ENCODE measurements around the gene DCUN1D3. TPM values are rescaled to one million over a fixed set of nuclear protein-coding genes. Genes with fewer than 3 reads are reported as not detected.

The DCUN1D3 gene
- total RNA-seq, 1 donor from 2014 or later = 12.0 TPM

DNA sequence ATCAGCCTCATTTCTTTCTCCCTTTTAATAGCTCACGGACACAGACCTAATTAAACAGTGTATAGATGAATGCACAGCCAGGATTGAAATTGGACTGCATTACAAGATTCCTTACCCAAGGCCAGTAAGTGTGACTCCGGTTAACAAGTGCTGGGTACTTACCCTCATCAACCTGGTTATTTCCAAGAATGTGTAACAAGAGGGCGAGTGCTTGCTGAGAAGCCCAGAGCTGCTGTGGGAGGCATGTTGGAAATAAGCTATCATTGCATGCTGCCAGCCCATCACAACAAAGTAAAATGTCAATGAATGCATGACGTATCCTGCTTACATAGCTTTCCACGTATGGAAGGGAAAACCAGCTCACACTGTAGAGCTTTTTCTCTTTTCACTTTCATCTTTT, 19.9 kb upstream of the DCUN1D3 start:
- intact Hi-C loops (cut with micrococcal nuclease) = no loop called here

DNA sequence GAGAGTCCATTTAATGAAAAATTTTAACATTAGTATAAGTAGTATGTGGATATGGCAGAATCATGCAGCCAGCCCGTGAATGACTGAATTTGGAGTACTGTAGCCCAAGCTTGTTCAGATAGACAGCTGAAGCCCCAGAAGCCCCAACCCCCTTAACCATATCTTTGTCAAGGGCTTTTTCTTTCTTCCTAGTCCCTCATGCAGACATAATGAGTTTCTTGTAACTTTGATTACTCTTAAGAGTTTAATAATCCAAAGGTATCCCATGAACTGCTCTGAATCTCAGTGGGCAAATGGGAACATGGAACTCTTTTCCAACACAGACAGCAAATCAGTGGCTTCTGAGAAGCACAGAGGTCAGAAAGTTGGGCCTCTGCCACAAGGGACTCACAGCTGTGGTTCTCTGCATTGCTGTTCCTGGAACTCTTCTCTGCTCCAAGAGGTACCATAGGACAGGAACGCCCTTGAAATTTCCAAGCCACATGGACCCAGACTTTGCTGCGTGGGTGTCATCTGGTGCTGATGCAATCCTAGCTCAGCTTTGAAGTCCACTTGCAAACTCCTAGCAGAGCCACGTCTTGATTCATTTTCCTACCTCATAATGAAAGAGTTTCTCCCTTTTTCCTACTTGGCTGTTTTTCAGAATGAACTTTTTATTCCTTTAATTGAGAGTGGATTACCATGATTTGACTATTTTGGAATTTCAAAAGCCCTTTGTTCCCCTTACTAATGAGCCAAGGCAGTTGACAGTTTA, 18.5 kb upstream of the DCUN1D3 start:
- intact Hi-C loops (cut with micrococcal nuclease) = no loop called here

DNA sequence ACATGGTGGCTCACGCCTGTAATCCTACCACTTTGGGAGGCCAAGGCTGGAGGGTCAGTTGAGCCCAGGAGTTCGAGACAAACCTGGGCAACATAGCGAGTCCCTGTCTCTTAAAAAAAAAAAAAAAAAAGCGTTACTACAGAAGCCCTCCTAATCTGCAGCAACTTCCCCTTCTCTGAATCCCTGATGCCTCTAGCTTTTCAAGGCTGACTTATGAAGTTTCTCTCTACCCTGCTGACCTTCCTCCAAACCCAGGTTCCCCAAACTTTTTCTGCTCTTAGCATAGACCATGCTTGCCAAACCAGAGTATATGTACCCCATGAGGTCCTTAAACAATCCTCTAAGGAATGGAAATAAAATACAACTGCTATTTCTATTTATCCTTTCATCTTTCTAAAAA, 16.8 kb upstream of the DCUN1D3 start:
- intact Hi-C loops (cut with micrococcal nuclease) = no loop called here

DNA sequence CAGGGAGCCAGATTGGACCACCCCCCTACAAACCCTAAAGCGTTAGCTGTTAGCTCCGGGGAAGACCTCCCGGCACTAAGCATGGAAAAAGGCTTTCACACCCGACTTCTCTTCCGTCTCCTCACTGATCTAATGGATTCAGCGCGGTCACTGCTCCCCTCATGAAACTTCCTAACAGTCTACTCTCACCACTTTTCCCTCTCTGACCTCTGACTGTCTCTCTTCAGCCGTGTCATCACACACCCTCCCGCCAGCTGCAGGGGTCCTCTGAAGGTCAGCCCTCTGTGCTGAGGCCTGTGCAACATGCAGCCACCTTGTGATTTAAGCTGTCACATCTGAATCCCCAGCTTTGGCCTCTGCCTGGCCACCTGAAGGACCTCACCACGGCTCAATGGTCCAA, 16.1 kb upstream of the DCUN1D3 start:
- intact Hi-C loops (cut with micrococcal nuclease) = no loop called here

DNA sequence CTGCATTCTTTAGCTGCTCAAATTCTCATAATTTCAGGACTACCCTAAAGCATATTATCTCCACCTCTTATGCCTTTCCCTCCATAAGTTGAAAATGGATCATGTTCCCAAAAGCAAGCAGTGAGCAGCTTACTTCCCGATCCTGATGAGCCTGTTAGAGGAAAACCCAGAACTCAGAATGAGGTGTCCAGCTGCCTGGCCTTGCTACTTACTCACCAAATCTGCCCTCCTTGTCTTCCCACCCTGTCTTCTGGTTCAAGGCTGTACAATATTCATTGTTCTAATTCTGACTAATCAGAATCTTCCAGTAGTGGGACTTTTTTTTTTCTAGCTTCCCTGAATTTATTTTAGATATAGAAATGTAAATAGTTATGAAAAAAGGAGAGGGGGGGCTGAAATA, 11.2 kb upstream of the DCUN1D3 start:
- intact Hi-C loops (cut with micrococcal nuclease) = no loop called here

DNA sequence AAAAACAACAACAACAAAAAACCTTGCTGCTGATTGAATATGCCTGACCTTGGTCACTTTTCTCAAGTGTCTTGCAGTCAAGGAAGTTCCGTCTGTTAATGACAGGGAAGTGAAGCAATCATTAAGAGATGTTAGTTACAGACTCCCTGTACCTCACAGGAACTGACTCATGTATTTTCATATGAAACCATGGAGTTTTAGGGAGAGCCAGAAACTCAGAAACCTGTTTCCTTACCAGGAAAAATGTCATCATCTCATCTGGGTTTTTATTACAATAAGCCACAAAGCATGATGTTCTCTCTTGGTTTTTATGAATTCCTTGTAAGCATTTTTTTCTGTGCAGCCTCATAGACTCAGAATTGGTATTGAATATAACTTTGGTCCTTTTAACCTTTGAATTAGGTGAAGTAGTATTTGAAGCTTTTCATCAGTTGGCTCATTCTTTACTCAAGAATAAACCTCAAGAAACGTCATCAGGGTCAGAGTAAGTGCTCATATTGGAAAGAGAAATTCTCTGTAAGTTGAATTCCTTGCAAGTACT, 10.7 kb upstream of the DCUN1D3 start:
- intact Hi-C loops (cut with micrococcal nuclease) = no loop called here

DNA sequence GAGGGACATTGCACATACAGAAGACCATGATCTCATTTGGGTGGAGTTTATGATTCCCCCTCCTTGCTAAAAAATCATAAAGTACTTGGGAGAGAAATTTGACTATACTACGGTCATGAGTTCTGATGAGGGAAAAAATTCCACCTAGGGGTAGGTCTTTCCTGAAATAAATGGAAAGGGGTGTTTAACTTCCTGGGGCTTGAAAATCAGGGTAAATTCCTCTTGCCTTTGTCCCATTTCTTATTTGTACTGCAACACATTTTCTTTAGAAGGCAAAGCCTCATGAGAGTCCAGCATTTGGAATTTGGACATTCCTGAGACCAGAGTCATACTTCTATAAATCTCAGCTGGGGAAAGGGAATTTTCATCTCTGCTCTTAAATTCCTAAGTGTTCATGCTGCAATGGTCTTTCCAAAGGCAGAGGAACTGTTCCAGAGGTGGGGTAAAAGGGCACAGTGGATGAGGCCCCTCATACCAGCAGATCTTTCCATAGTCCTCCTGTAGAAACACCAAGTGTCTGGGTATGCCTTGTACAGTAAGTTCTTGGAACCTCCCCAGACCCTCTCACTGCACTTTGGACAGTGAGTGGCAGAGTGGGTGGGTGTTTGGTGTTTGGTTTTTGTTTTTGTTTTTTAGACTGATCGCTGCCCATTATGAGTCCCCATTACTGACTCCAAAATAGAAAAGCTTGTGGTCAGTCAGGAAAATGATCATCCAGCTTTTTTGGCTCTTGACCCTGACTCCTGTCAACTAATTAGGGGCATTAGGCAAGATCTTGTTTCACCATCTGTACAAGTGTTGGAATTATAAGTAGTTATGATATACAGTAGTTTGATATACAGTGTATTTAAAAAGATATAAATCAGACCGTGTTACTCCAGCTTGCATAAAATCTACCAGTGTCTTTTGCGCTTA, 6.4 kb upstream of the DCUN1D3 start:
- intact Hi-C loops (cut with micrococcal nuclease) = no loop called here

DNA sequence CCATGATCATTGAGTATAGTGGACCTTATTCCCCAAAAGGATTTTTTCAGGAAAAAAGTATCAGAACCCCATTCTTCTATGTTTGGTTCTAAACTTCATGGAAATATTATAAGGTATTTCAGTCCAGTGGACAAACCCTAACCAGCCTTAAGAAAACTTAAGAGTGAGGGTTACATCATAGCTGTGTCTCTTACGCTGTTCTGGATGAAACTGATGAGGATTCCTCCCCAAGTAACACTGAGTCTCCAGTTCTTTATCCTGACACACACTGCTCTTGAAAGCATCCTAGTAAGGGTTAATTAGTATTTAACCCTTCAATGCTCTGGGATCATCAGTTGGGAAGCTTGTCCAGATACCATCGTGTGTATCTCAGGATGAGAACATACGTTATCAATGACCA, 5.4 kb upstream of the DCUN1D3 start:
- intact Hi-C loops (cut with micrococcal nuclease) = no loop called here

DNA sequence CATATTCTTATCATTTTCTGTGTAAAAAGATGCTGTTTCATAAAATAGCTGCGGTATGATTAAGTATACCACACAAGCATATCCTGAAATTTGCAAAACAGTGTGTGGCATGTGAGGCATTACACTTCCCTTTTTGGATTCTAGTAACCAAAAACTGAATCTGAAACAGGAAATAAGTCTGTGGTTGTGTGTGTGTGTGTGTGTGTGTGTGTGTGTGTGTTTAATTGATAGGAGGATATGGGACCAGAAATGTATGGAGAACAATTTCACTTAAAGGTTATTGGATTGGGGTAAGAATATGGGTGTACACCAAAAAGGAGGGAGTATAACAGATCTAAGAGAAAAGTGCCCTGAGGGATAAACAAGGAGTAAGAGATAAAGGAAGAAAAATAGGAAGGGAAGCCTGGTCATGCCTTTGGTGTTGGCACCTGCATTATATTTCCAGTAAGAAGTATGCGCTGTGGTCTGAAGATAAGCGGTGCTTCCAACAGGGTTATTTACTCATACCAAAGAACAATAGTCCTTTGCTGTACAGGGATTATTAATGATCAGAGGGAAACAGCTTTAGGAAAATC, 4.4 kb upstream of the DCUN1D3 start:
- intact Hi-C loops (cut with micrococcal nuclease) = loop anchor here (5.0 kb wide), 3 partner anchors 52 to 1347 kb away; partner anchors contain the start of gene VPS35L

DNA sequence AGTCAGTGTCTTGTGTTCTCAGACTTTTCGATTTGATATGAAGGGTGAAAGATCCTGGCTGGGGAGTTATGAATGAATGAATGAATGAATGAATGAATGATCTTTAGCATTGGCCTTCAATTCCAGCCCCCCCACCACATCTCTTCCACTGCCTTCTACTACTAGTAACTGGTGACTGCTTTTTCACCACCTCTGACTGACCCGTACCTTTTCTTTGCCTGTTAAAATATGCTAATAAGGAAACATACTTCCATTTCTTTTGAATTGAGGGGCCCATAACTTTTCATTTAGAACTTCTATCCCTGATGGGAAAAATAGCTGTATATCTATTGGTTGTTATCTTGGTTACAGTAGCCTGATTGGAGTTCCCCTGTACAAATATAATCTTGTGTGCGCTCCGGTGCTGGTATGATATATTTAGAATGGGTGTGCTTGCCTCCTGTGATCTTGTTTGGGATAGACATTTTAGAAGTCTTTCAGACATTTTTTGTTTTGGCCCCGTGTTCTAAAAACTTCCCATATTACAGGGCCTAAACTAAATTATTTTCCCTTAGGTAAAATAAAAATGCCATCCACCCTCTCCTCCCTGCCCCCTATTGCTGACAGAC, 3.8 kb upstream of the DCUN1D3 start:
- intact Hi-C loops (cut with micrococcal nuclease) = loop anchor here (5.0 kb wide), 3 partner anchors 52 to 1347 kb away; partner anchors contain the start of gene VPS35L

DNA sequence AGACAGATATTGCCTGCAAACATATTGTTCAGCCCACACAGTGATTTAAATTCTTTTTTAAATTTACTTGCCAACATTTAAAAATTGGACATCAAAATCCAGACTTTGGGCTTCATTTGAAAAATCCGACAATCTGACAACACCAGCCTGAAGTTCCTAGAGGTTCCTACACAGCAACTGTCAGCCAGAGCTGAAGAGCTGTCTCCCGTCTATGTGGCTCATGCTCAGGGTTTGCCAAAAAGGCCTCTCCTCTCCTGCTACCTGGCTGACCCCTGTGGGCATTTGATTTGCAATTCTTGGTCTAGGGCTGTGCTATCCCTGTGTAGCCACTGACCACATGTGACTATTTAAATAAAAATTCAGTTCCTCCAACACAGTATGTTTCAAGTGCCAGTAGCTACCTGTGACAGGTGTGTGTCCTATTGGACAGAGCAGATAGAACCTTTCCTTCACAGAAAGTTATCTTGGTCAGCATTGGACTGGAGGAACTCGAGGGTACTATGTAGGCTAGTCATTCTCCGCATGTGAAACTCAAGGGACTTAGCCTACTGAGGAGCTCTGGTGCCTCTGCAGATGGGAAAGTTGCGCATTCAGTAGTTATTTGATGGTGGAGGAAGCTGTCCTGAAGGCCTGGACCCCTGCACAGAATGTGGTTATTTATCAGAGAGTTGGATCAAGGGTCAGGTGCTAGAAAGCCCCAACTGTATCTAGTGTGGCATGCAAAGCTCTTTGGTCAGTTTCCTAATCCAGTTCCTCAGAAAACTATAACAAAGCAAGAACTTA, 3.1 kb upstream of the DCUN1D3 start:
- intact Hi-C loops (cut with micrococcal nuclease) = loop anchor here (5.0 kb wide), 3 partner anchors 51 to 1346 kb away; partner anchors contain the start of gene VPS35L

DNA sequence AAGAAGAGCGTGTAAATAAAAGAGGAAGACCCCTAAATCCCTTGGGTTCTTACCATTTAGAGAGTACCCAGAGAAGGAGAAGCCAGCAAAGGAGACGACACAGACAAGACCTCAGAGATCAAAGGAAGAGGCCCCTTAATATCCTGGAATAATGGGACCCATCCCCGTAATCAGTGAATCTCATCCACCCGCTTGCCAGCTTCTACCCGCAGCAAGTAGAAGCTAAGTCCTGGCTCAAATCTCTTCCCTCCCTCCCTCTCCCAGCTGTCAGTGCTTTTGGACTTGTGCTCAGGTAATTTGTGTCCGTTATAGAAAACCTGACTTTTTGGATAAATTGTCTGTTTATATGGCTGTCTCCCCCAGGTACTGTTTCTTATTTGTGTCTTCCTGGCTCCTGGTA, 2.3 kb upstream of the DCUN1D3 start:
- intact Hi-C loops (cut with micrococcal nuclease) = loop anchor here (5.0 kb wide), 3 partner anchors 50 to 1345 kb away; partner anchors contain the start of gene VPS35L

DNA sequence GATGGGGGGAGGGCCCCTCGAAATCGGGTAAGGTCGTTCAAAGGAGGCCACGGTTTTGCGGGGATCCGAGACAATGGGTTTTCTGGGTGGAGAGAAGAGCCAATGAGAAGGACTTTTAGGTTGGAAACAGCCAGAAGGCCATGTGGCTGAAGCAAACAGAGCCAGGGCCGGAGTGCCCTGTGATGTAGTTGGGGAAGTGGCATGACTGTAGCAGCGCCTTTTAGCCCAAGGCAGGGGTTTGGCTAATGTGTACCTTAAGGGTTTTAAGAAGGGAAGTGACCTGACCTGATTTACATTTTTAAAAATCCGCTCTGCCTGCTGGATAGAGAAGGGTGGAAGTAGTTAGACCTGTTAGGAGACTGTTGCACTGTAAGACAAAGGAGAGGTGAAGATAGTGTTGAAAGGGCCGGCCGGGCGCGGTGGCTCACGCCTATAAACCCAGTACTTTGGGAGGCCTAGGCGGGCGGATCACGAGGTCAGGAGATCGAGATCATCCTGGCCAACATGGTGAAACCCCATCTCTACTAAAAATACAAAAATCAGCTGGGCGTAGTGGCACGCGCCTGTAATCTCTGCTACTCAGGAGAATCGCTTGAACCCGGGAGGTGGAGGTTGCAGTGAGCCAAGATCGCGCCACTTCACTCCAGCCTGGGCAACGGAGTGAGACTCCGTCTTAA, 1.4 kb upstream of the DCUN1D3 start:
- intact Hi-C loops (cut with micrococcal nuclease) = loop anchor here (2.0 to 5.0 kb wide), 4 partner anchors 49 to 1344 kb away; partner anchors contain the start of genes ERI2, REXO5 and VPS35L

DNA sequence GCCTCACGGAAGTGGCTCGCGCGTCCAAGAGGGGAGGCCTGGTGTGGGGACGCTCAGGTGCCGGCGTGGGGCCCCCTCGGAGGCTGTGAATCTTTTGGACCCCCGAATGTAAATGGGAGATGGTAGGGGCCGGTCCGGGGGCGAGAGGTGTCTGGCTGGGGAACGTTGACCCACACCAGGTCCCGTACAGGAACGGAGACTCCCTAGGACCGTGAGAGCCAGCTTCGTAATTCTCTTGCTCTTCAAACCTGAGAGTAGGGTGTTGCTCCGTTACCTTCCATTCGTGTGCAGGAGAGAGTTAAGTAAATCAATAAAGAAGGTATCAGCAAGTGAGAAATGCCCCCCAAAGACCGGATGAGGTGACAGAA, 894 bp upstream of the DCUN1D3 start:
- intact Hi-C loops (cut with micrococcal nuclease) = loop anchor here (2.0 to 5.0 kb wide), 4 partner anchors 49 to 1344 kb away; partner anchors contain the start of genes ERI2, REXO5 and VPS35L

DNA sequence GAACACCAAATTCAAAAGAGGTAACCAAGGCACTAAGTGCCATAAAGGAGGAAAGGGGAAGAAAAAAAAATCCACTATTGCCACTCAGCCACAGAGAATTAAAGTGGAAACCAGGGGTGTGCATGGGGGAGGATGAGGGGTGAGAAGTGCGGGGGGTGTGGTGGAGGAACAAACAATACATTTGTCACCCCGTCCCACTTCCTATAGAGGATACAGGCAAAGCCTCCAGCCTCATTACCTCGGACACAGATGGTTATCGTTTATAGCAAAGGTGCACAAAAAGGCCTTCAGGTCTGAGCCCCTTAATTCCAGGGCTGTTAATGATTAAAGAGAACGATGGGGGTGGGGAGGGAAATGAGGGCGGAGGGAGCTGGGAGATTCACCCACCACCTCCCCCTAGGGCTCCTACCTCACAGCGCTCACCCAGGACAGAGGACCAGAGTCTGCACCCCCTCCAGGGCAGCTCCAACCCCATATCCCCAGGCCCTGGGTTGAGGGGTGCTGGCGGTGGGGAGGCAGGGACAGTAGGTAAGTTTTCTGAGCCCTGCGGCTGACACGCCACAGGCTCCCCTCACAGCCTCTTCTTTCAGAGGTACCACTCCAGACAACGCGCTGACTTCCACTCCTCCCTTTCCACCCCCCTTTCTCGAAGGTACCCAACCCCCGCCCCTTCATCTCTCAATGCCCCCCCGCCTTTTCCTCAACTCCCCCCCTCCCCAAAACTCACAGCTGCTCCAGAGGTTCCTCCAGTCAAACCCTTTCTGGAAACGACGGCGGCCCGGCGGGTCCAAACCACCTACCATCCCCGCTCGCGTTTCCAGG, 470 bp downstream of the DCUN1D3 start:
- intact Hi-C loops (cut with micrococcal nuclease) = loop anchor here (1.0 to 5.0 kb wide), 7 partner anchors 25 to 1342 kb away; partner anchors contain the start of genes ERI2, REXO5, THUMPD1 and VPS35L

DNA sequence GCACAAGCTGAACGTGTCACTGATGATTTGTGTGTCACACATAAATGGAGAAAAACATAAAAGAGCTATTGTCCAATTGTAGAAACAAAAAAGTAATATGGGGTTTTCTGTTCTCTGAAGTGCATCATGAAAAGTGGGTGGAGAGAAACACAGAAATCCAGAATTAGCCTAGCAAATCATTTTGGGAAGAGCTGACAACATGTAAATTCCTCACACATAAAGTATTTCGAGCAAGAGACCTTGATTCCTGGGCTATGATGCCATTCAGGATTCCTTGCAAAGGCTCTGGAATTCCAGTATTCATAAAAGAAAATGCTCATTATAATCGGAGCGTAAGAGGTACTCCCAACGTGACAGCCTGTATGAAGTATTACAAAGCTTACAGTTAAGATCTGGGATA, 1.1 kb downstream of the DCUN1D3 start:
- intact Hi-C loops (cut with micrococcal nuclease) = no loop called here

DNA sequence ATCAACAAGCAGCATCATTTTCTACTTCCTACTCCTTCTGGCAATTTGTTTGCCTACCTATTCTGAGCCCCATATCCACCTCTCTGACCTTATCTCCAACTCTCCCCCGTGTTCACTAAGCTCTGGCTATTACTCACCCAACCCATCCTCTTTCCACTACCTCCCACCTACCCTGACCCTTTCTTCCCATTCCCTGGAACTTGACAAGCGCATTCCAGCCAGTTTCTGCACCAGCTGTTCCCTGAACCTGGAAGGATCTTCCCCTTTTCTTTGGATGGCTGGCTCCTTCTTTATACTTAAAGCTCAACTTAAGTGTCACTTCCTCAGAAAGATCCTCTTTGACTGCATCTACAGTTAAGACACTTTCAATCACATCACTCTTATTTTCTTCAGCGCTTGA, 2.2 kb downstream of the DCUN1D3 start:
- intact Hi-C loops (cut with micrococcal nuclease) = no loop called here

DNA sequence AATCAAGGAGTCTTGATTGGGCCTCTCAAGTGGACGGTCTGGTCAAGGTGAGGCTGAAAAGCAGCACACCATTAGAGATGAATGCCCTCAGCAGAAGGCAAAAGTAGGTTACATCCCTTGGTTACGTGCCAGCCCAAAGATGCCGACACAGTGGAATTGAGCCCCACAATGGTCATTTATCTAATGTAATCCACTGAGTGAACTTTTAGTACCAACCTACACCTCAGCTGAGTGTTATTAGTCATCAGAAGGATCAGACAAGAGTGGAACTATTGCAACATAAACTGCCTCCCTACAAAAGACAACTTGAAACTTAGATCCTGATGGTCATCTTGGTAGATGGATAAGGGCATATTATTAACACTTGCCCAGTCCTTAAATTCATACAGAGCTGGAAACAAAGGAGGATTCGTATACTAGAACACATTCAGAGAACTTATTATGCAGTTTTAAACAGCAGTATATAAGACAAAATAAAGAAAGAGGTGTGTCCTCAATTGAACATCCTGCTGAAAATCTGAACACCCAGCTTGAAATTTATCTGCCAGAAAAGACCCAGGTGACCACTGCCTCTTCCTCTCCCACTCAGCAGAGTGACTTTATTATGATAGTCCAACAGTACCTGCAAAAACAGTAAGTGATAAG, 2.8 kb downstream of the DCUN1D3 start:
- intact Hi-C loops (cut with micrococcal nuclease) = no loop called here
